Activated T-helper 2 cell treated with anti-CD3 and anti-CD28 coated beads, Interferon-gamma antibody, Interleukin-2, Interleukin-4, amounts not matched to agents 10 μg/mL and 5 μg/mL and 100 μg/mL, durations not matched to agents 14 hours and 24 hours and 36 hours (primary cell): Measurements from ENCODE around the gene MEGF11. TPM values are rescaled to one million over a fixed set of nuclear protein-coding genes. Genes with fewer than 3 reads are reported as not detected.

ENCODE experiments used
- DNase-seq: peaks from one replicate; pipeline ENCODE4 v3.0.0; 2021; ENCODE audit warnings: low spot score
- H3K27ac Mint-ChIP-seq: one replicate; pipeline ENCODE4 v1.8.0; 2021; ENCODE audit warnings: mixed read lengths
- H3K27me3 Mint-ChIP-seq: one replicate; pipeline ENCODE4 v1.8.0; 2021; ENCODE audit warnings: low read depth, mixed read lengths
- H3K36me3 Mint-ChIP-seq: one replicate; pipeline ENCODE4 v1.8.0; 2021; ENCODE audit warnings: low read depth, mixed read lengths
- H3K4me1 Mint-ChIP-seq: one replicate; pipeline ENCODE4 v1.8.0; 2021; ENCODE audit warnings: low read depth, mixed read lengths
- H3K4me3 Mint-ChIP-seq: one replicate; pipeline ENCODE4 v1.8.0; 2021; ENCODE audit warnings: low read depth, mild to moderate bottlenecking, moderate library complexity, mixed read lengths
- H3K9me3 Mint-ChIP-seq: one replicate; pipeline ENCODE4 v1.8.0; 2021; ENCODE audit warnings: mixed read lengths
- intact Hi-C: fragments of 100-400 bp; cut with micrococcal nuclease; formaldehyde crosslinking; loops from one replicate; pipeline ENCODE4 v1.15.1; 2023
- total RNA-seq: library from RNA; stranded (reverse); gene quantifications from 2 replicates; pipeline ENCODE4 v1.2.3, GENCODE V29; 2022

MEGF11 gene
- total RNA-seq, 1 donor from 2014 or later: not detected

DNA sequence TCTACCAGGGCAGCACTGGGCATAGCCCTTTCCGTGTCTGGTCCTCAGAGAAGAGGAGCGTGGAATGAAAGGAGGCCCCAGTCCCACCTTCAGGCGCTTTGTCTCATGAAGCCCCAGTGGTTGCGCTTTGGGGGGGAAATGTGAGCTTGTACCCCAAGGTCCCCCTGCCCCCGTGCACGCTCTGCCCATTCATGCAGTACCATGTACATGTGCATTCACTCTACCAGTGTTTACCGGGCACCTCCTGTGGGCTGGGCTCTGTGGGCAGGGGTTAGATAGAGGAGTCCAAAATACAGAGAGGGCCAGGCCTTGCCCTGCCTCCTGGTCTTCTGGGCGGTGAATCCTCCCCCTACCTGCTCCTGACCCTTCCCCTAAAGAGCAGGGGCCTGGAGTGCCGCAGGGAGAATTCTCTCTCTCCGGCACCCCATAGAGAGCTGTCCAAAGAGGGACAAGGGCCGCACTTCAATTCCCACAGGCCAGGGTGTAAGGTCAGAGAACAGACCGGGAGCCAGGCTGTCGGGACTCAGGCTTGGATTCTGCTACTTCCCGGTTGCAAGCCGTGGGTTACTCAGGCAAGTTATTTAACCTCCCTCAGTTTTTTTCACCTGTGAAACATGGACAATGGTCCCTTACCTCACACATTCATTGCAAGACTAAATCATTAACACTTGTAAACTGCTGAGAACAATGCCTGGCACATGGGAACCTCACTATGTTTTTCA lies 153.4 kb downstream of the MEGF11 start:
- Mint-ChIP-seq H3K27ac (no peak overlapping the region), H3K4me1 (no peaks in the 10 kb centered on the region), H3K36me3 (no peaks in the 10 kb centered on the region), H3K4me3 (no peak overlapping the region), H3K9me3 (no peaks in the 10 kb centered on the region), H3K27me3 (peaks cover 3% of the 10 kb centered on the region)
- no peak for DNase-seq
- intact Hi-C loops: no loop called here

- H3K27ac Mint-ChIP-seq: no peak overlapping the region
- intact Hi-C loops: no loop called here
- DNase-seq: no peak
- no peaks in the 10 kb centered on the region for H3K9me3 Mint-ChIP-seq
- H3K4me1 Mint-ChIP-seq: no peaks in the 10 kb centered on the region
- H3K4me3 Mint-ChIP-seq: no peak overlapping the region
- H3K36me3 Mint-ChIP-seq: no peaks in the 10 kb centered on the region
- peaks cover 2% of the 10 kb centered on the region for H3K27me3 Mint-ChIP-seq
These were observed 155.6 kb downstream of the MEGF11 start for GRCh38 chr15:66098022-66098363.

DNA sequence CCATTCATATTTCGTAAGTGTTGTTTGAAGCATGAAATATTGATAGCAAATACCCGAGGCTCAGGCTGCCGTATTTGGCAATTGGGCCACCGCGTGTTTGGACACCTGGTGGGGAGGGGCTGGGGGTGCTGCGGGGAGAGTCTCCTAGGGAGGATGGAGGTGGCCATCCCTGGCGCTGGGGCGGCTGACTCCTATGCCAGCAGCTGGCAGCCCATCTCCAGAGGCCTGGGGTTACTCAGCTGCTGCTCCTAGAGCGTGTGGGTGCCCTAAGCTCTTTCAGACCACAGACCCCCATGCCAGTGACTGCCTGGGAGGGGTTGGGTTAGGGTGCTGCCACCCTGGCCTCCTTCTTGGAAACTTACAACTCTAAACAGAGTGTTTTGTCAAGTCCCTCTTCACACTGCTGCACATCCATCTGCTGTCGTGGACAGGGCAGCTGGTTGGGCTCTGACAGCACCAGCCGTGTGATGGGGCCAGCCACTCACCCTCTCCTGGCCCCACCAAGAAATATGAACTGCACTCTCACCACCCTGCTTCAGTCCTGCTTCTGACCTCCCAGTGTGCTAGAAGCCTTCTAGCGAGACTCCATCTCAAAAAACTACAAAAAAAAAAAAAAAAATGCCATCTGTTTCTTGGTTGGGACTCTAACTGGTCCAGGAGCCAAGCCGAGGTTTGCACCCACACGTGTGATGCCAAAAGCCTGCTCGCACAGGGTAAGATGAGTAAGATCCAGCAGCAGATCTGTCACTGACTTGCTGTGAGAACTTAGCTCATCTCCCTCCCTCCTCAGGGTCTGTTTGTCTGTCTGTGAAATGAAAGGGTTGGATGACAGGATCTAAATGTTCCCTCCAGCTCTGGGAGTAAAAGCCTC lies 156.2 kb downstream of the MEGF11 start:
- intact Hi-C loops: no loop called here
- H3K4me3 Mint-ChIP-seq: no peak overlapping the region
- no peak overlapping the region for H3K27ac Mint-ChIP-seq
- no peaks in the 10 kb centered on the region for H3K4me1 Mint-ChIP-seq
- peaks cover 2% of the 10 kb centered on the region for H3K27me3 Mint-ChIP-seq
- no peaks in the 10 kb centered on the region for H3K36me3 Mint-ChIP-seq
- no peak for DNase-seq
- no peaks in the 10 kb centered on the region for H3K9me3 Mint-ChIP-seq

GRCh38 chr15:66096688-66097058 lies 156.9 kb downstream of the MEGF11 start:
- Mint-ChIP-seq H3K4me1 (no peaks in the 10 kb centered on the region), H3K27ac (no peak overlapping the region), H3K27me3 (peaks cover 2% of the 10 kb centered on the region), H3K36me3 (no peaks in the 10 kb centered on the region), H3K9me3 (no peaks in the 10 kb centered on the region), H3K4me3 (no peak overlapping the region)
- DNase-seq: no peak
- intact Hi-C loops: no loop called here

DNA sequence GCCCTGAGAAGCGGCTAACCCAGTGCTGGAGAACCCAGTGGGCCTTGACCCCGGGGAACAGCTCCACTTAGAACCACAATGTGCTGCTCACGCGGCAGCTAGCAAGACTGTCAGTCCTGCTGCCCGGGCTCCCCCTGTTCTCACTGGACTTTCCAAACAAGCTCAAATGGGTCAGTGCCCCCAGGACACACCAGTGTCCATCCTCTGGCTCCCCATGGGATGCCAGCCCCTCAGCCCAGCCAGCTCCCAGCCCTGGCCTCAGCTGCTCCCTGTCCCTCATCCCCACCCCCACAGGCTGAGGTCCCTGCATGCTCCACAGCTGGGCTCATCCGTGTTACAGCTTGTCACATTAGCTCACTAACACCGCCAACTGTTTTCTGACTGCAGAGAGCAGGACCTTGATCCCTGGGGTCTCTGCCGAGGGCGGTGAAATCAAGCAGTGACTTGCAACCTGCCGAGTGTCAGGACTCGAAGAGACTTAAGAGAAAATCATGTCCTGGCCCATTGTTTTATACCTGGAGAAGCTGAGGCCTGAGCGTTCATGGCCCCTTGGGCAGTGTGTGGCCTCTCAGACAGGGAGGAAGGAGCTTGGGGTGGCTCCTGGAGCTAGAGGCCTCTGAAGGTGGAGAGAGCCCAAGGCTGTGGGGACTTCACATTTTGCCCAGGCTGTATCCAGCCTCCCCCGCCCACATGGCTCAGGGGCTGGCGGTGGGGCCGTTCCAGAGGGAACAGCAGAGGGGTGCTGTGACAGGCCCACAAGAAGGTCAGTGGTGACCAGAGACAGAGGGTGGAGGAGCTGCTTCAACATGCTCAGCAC lies 157.5 kb downstream of the MEGF11 start:
- Mint-ChIP-seq H3K9me3 (no peaks in the 10 kb centered on the region), H3K27me3 (peaks cover 2% of the 10 kb centered on the region), H3K4me1 (no peaks in the 10 kb centered on the region), H3K27ac (no peak overlapping the region), H3K4me3 (no peak overlapping the region), H3K36me3 (no peaks in the 10 kb centered on the region)
- intact Hi-C loops: no loop called here
- no peak for DNase-seq

- Mint-ChIP-seq H3K36me3 (no peaks in the 10 kb centered on the region), H3K27ac (no peak overlapping the region), H3K4me1 (no peaks in the 10 kb centered on the region), H3K9me3 (no peaks in the 10 kb centered on the region), H3K4me3 (no peak overlapping the region), H3K27me3 (peaks cover 6% of the 10 kb centered on the region)
- DNase-seq: no peak
- intact Hi-C loops: no loop called here
These were observed 159.2 kb downstream of the MEGF11 start for GRCh38 chr15:66094331-66094730.

GRCh38 chr15:66092053-66093016 lies 161.2 kb downstream of the MEGF11 start:
- H3K4me3 Mint-ChIP-seq: no peak overlapping the region
- H3K27me3 Mint-ChIP-seq: peaks cover 14% of the 10 kb centered on the region
- intact Hi-C loops: no loop called here
- DNase-seq: no peak
- H3K36me3 Mint-ChIP-seq: no peaks in the 10 kb centered on the region
- H3K4me1 Mint-ChIP-seq: no peaks in the 10 kb centered on the region
- H3K9me3 Mint-ChIP-seq: no peaks in the 10 kb centered on the region
- no peak overlapping the region for H3K27ac Mint-ChIP-seq

DNA sequence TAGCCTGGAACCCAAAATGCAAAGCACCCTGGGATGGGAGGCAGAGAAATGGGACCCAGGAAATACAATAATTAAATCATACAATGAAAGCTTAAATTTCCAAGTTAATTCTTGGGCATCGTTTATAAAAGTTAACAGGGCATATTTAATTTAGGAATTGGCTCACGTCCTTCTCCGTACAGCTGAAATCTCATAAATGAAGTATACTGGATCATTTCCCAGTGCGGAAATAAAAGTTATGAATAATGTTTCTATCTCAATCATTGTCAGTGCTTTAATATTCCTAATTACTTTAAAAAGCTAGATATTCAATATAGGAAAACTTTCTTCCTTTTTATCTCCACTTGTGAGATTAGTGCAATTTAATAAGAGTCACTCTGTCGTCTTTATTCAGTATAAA lies 164.0 kb downstream of the MEGF11 start:
- Mint-ChIP-seq H3K27me3 (peaks cover 29% of the 10 kb centered on the region), H3K9me3 (no peaks in the 10 kb centered on the region), H3K27ac (no peak overlapping the region), H3K4me3 (no peak overlapping the region), H3K4me1 (no peaks in the 10 kb centered on the region), H3K36me3 (no peaks in the 10 kb centered on the region)
- intact Hi-C loops: no loop called here
- no peak for DNase-seq

DNA sequence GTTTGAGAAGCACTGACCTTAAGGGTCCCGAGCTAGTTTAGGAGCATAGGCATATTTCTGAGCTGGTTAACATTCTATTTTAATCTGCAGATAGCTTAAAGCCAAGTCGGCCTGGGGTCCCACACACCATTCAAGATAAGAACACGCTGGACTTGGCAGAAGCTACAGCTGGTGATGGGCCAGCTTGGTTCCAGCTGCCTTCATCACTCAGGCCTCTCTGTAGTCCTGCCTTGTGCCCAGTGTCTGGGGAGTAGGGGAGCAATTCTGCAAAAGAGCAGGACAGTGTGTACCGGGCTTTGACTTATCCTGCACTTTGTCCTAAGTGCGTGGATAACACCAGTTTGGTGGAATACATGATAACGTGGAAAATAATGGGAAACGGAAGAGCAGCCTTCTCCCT lies 164.5 kb downstream of the MEGF11 start:
- Mint-ChIP-seq H3K4me3 (no peak overlapping the region), H3K27me3 (peaks cover 29% of the 10 kb centered on the region), H3K36me3 (no peaks in the 10 kb centered on the region), H3K9me3 (no peaks in the 10 kb centered on the region), H3K27ac (no peak overlapping the region), H3K4me1 (no peaks in the 10 kb centered on the region)
- no peak for DNase-seq
- intact Hi-C loops: no loop called here

DNA sequence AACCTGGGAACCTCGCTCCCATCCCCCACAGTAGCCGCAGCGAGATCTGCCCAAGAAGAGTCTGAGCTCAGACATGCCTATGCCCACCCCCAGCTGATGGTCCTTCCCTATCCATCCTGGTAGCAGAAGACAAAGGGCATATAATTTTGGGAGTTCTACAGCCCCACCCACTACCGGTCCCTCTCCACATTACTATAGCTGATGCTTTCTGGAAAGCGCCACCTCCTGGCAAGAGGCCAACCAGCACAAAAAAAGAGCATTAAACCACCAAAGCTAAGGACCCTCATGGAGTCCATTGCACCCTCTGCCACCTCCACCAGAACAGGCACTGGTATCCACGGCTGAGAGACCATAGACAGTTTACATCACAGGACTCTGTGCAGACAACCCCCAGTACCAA lies 168.4 kb downstream of the MEGF11 start:
- Mint-ChIP-seq H3K27me3 (peaks cover 31% of the 10 kb centered on the region), H3K36me3 (no peaks in the 10 kb centered on the region)
- intact Hi-C loops: no loop called here

GRCh38 chr15:66084704-66085103 lies 168.8 kb downstream of the MEGF11 start:
- H3K9me3 Mint-ChIP-seq: no peaks in the 10 kb centered on the region
- H3K4me3 Mint-ChIP-seq: no peak overlapping the region
- H3K4me1 Mint-ChIP-seq: no peaks in the 10 kb centered on the region
- DNase-seq: no peak
- peaks cover 30% of the 10 kb centered on the region for H3K27me3 Mint-ChIP-seq
- no peaks in the 10 kb centered on the region for H3K36me3 Mint-ChIP-seq
- intact Hi-C loops: no loop called here
- no peak overlapping the region for H3K27ac Mint-ChIP-seq

More for the DNA sequence above, 168.4 kb downstream of the MEGF11 start:
- no peak overlapping the region for H3K4me3 Mint-ChIP-seq
- no peak overlapping the region for H3K27ac Mint-ChIP-seq
- no peaks in the 10 kb centered on the region for H3K4me1 Mint-ChIP-seq
- no peak for DNase-seq
- H3K9me3 Mint-ChIP-seq: no peaks in the 10 kb centered on the region

- H3K4me1 Mint-ChIP-seq: no peaks in the 10 kb centered on the region
- H3K27ac Mint-ChIP-seq: no peak overlapping the region
- no peak for DNase-seq
- intact Hi-C loops: no loop called here
- H3K9me3 Mint-ChIP-seq: no peaks in the 10 kb centered on the region
- no peak overlapping the region for H3K4me3 Mint-ChIP-seq
- no peaks in the 10 kb centered on the region for H3K36me3 Mint-ChIP-seq
- H3K27me3 Mint-ChIP-seq: peaks cover 12% of the 10 kb centered on the region
These were observed 172.7 kb downstream of the MEGF11 start for GRCh38 chr15:66080717-66081398.
